HepG2 (cell line): Measurements from ENCODE around the gene COX6A2. TPM values are rescaled to one million over a fixed set of nuclear protein-coding genes. Genes with fewer than 3 reads are reported as not detected.

Experiments used
- BCL6 ChIP-seq: IDR thresholded peaks from 2 replicates; pipeline ENCODE4 v1.6.1; 2016; ENCODE audit warnings: missing genetic modification reagents, missing compliant biosample characterization
- ELF4 ChIP-seq: sonication (generic); formaldehyde crosslinking; IDR thresholded peaks from 2 replicates; pipeline ENCODE4 v1.5.0; 2020; ENCODE audit warnings: missing genetic modification reagents, mild to moderate bottlenecking, moderate library complexity, borderline replicate concordance
- GZF1 ChIP-seq: sonication (generic); formaldehyde crosslinking; IDR thresholded peaks from 2 replicates; pipeline ENCODE4 v1.5.1; 2020; ENCODE audit warnings: mild to moderate bottlenecking, missing genetic modification reagents
- NCOR1 ChIP-seq: fragments of 200-600 bp; sonication (generic); IDR thresholded peaks from 2 replicates; pipeline ENCODE4 v1.7.0; 2017; ENCODE audit warnings: antibody characterized with exemption, low read length, borderline replicate concordance
- NR2F6 ChIP-seq, 2 experiments: IDR thresholded peaks; 2 replicates each; pipeline ENCODE4 v1.6.1; 2016; ENCODE audit warnings: antibody characterized with exemption in 1 of 2, mild to moderate bottlenecking in 1 of 2
- PTBP1 ChIP-seq: fragments of 200-400 bp; formaldehyde crosslinking; IDR thresholded peaks from 2 replicates; pipeline ENCODE4 v1.6.1; 2018; ENCODE audit warnings: low read length, low read depth; ENCODE audit not compliant: poor library complexity, severe bottlenecking
- RBAK ChIP-seq: sonication (generic); formaldehyde crosslinking; IDR thresholded peaks from 2 replicates; pipeline ENCODE4 v1.5.1; 2020; ENCODE audit warnings: mild to moderate bottlenecking, missing genetic modification reagents
- REXO4 ChIP-seq: sonication (generic); formaldehyde crosslinking; IDR thresholded peaks from 2 replicates; pipeline ENCODE4 v1.8.0; 2022; ENCODE audit warnings: missing genetic modification reagents, mild to moderate bottlenecking, borderline replicate concordance
- STAG1 ChIP-seq: sonication (generic); formaldehyde crosslinking; IDR thresholded peaks from 2 replicates; pipeline ENCODE4 v1.4.0; 2020; ENCODE audit warnings: missing genetic modification reagents
- ZBTB42 ChIP-seq: sonication (generic); formaldehyde crosslinking; IDR thresholded peaks from 2 replicates; pipeline ENCODE4 v1.5.0; 2020; ENCODE audit warnings: mild to moderate bottlenecking, missing genetic modification reagents
- ZNF547 ChIP-seq: sonication (generic); formaldehyde crosslinking; IDR thresholded peaks from 2 replicates; pipeline ENCODE4 v1.5.1; 2020; ENCODE audit warnings: mild to moderate bottlenecking, missing genetic modification reagents
- ZNF552 ChIP-seq: sonication (generic); formaldehyde crosslinking; IDR thresholded peaks from 2 replicates; pipeline ENCODE4 v1.9.0; 2022; ENCODE audit warnings: missing genetic modification reagents, mild to moderate bottlenecking, borderline replicate concordance
- ZNF589 ChIP-seq: sonication (generic); formaldehyde crosslinking; conservative IDR thresholded peaks from 2 replicates; pipeline ENCODE4 v1.8.0; 2022; ENCODE audit warnings: mild to moderate bottlenecking, moderate library complexity, missing genetic modification reagents
- ZNF629 ChIP-seq: sonication (generic); formaldehyde crosslinking; conservative IDR thresholded peaks from 2 replicates; pipeline ENCODE4 v1.5.0; 2020; ENCODE audit warnings: missing genetic modification reagents
- ZNF652 ChIP-seq: IDR thresholded peaks from 2 replicates; pipeline ENCODE4 v1.6.1; 2016; ENCODE audit warnings: low read depth, borderline replicate concordance
- ZNF746 ChIP-seq: sonication (generic); formaldehyde crosslinking; IDR thresholded peaks from 2 replicates; pipeline ENCODE4 v1.8.0; 2022; ENCODE audit warnings: mild to moderate bottlenecking, missing genetic modification reagents
- polyA plus RNA-seq, 8 experiments: library from polyadenylated mRNA; depleted of rRNA in 3 of 8; stranded (reverse) in 7 of 8; unstranded in 1 of 8; fragments of >200 nt; fragmentation: Illumina TruSeq in 4 of 8; extraction: Trizol in 4 of 8; gene quantifications; 2 replicates each; pipeline versions ENCODE4 v1.2.1 to v1.2.3, GENCODE V29; 2011 to 2016; ENCODE audit warnings: low read depth in 4 of 8, missing spikeins in 1 of 8, mixed read lengths in 1 of 8; ENCODE audit not compliant: insufficient read depth in 1 of 8
- total RNA-seq, 5 experiments: library from RNA; depleted of rRNA; stranded (reverse); fragments of >200 nt; fragmentation: Illumina TruSeq; extraction: Trizol; gene quantifications; 2 replicates each; pipeline ENCODE4 v1.2.3, GENCODE V29; 2016; ENCODE audit warnings: low read depth in 1 of 5
- TF ChIP-seq, protein P1 (sequence below): IDR thresholded peaks from 2 replicates; pipeline ENCODE4 v1.6.1; 2016; ENCODE audit warnings: mild to moderate bottlenecking
- TF ChIP-seq, protein P2 (sequence below): sonication (generic); formaldehyde crosslinking; IDR thresholded peaks from 2 replicates; pipeline ENCODE4 v1.8.0; 2022; ENCODE audit warnings: missing genetic modification reagents, mild to moderate bottlenecking, inconsistent platforms, borderline replicate concordance
- TF ChIP-seq, protein P3 (sequence below): sonication (generic); formaldehyde crosslinking; IDR thresholded peaks from 2 replicates; pipeline ENCODE4 v1.4.0; 2020; ENCODE audit warnings: mild to moderate bottlenecking, missing genetic modification reagents, borderline replicate concordance

COX6A2 gene
- total and polyA plus RNA-seq, 2 of the 13 experiments (the other 11 are each of a cell fraction or from before 2014, with no cell fraction given) = not detected

DNA sequence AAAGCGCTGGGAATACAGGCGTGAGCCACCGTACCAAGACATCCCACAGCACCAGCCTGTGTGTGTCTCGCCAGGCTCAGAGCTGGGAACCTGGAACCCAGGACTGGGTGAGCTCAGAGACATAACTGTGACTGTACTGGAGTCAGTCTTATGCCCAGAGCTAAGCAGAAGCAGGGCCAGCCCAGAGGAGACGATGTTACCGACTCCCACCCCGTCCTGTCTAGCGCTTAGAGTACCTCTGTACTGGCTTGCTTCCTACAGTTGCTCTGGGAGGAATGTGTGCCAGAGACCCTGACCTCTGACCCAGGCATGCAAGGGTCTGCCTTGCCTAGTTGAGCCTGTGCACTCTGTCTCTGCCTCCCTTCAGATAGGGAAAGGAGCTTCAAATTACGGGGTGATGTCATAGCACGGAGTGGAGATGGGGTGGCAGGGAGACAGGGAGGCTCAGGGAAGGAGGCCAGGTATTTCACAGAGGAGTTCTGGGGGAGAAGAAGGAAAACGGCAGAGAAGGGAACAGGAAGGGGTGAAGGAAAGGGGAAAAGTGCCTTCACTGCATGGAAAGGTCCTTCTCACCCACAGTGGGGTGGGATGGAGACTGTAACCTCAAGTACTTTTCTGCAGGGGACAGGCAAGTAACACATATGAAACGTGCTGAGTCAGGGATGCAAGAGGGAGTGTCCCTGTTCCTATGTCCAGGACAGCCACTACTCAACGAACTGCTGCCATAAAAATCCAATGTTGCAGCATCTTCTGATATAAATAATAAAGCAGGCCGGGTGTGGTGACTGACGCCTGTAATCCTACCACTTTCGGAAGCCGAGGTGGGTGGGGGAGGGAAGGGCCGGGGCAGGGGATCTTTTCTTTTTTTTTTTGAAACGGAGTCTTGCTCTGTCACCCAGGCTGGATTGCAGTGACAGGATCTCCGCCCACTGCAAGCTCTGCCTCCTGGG lies 25.4 kb upstream of the COX6A2 start (continued):
- TF ChIP-seq NCOR1 = no peak
- TF ChIP-seq, protein P1, sequence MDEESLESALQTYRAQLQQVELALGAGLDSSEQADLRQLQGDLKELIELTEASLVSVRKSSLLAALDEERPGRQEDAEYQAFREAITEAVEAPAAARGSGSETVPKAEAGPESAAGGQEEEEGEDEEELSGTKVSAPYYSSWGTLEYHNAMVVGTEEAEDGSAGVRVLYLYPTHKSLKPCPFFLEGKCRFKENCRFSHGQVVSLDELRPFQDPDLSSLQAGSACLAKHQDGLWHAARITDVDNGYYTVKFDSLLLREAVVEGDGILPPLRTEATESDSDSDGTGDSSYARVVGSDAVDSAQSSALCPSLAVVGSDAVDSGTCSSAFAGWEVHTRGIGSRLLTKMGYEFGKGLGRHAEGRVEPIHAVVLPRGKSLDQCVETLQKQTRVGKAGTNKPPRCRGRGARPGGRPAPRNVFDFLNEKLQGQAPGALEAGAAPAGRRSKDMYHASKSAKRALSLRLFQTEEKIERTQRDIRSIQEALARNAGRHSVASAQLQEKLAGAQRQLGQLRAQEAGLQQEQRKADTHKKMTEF (CRISPR knock-in tag) = no peak
- no peak for TF ChIP-seq ZNF589 (CRISPR knock-in tag)
- TF ChIP-seq REXO4 (CRISPR knock-in tag) = no peak
- no peak for TF ChIP-seq ZNF629 (CRISPR knock-in tag)
- TF ChIP-seq PTBP1 = no peak
- TF ChIP-seq BCL6 (CRISPR knock-in tag) = peak; percentile 67
- TF ChIP-seq, protein P2, sequence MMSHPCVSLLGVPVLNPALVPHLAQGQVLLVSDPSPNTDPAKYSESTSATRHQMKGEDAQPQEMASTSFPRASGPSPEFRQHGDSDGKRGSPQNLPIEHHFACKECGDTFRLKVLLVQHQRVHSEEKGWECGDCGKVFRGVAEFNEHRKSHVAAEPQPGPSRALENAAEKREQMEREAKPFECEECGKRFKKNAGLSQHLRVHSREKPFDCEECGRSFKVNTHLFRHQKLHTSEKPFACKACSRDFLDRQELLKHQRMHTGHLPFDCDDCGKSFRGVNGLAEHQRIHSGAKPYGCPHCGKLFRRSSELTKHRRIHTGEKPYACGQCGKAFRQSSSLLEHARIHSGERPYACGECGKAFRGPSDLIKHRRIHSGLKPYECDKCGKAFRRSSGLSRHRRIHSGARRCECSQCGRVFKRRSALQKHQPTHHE (CRISPR knock-in tag) = no peak
- TF ChIP-seq ZNF652 (CRISPR knock-in tag) = no peak
- TF ChIP-seq ZNF746 (CRISPR knock-in tag) = no peak
- no peak for TF ChIP-seq ELF4 (CRISPR knock-in tag)
- TF ChIP-seq ZBTB42 (CRISPR knock-in tag) = 0 out of 2 replicates have a peak, but pooled peaks have one; percentile 17
- TF ChIP-seq, protein P3, sequence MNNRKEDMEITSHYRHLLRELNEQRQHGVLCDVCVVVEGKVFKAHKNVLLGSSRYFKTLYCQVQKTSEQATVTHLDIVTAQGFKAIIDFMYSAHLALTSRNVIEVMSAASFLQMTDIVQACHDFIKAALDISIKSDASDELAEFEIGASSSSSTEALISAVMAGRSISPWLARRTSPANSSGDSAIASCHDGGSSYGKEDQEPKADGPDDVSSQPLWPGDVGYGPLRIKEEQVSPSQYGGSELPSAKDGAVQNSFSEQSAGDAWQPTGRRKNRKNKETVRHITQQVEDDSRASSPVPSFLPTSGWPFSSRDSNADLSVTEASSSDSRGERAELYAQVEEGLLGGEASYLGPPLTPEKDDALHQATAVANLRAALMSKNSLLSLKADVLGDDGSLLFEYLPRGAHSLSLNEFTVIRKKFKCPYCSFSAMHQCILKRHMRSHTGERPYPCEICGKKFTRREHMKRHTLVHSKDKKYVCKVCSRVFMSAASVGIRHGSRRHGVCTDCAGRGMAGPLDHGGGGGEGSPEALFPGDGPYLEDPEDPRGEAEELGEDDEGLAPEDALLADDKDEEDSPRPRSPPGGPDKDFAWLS = no peak
- no peak for TF ChIP-seq RBAK (CRISPR knock-in tag)
- TF ChIP-seq GZF1 (CRISPR knock-in tag) = no peak
- TF ChIP-seq ZNF552 = no peak
- peak; percentile 39; the same call in 1 of the 2 replicates for TF ChIP-seq ZNF547 (CRISPR knock-in tag)
- TF ChIP-seq NR2F6 (IDR thresholded peaks at IDR 0.05) = peak; percentile 97
- TF ChIP-seq NR2F6 (CRISPR knock-in tag; IDR thresholded peaks at IDR 0.05) = peak; percentile 99
- TF ChIP-seq STAG1 (CRISPR knock-in tag) = no peak
